ENCODE results near the gene PRORP.
A peak's percentile ranks its signal among the peaks of the same experiment; 100 is the strongest.

PRORP gene

DNA sequence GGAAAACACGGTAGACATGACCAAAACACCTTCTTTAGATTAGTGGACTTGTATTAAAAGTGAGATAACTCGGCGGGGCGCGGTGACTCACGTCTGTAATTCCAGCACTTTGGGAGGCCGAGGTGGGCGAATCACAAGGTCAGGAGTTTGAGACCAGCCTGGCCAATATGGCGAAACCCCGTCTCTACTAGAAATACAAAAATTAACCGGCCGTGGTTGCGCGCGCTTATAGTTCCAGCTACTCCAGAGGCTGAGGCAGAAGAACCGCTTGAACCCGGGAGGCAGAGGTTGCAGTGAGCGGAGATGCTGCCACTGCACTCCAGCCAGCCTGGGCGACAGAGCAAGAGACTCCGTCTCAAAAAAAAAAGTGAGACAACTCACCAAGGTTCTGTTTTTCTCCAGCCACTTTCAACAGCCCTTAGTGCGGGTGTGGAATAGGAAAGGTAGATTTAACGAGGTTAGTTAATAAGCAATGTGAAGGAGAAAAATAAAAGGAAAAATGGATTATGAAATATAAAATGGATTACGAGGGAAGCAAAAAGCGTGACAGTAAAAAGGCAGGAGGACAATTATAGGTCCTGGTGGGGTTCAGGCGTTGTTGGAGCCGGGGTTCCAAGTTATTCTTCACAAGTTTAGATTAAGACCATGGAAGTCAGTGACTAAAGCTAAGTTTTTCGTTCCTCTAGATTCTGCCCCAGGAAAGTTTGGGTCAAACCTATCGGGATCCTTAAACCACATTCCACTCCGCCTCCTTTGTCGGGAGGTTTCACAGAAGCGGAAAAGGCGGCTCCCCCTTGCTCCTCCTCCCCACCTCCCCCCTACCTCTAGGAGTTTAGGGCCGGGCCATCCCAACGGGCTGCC, 1.1 kb upstream of the PRORP start:
- Histone ChIP-seq H3K36me3 (ENCODE audit: control insufficient read depth in 2 of 2, insufficient read depth in 1 of 2, low read length in 2 of 2) (peaks cover 2 to 9% of the 10 kb centered on the region in 2 experiments; a peak in 2 of 3 replicates), H3K9me3 (ENCODE audit: control insufficient read depth, insufficient read depth, low read depth, low read length) (no peaks in the 10 kb centered on the region), H3K4me3 (ENCODE audit: low read depth, low read length) (peak overlapping the region; percentile 50), H3K27ac (ENCODE audit: extremely low read depth, low read depth, low read length) (peak overlapping the region; percentile 98), H3K4me1 (ENCODE audit: control insufficient read depth, insufficient read depth, low read length) (peaks cover 4% of the 10 kb centered on the region; the same call in 1 of the 2 replicates)
- ChIA-PET POLR2A (interaction anchor here (0.6 to 2.1 kb wide), 9 partner anchors 8 to 705 kb away, joined by 3 to 8 read pairs (median 4); partner anchors contain the start of genes BRMS1L, CFL2, FAM177A1 and NFKBIA), CTCF (interaction anchor here (0.6 to 1.0 kb wide), 2 partner anchors 38 to 283 kb away, joined by 3 to 4 read pairs; no protein-coding TSS in a partner anchor)
- TF ChIP-seq GLIS1 (tag by site-specific recombination; IDR thresholded peaks at IDR 0.05) (peak; percentile 67), ZNF404 (tag by site-specific recombination; IDR thresholded peaks at IDR 0.05) (no peak), SP7 (tag by site-specific recombination; IDR thresholded peaks at IDR 0.05) (no peak), ZEB2 (tag by site-specific recombination; IDR thresholded peaks at IDR 0.05) (no peak), ZBTB17 (tag by site-specific recombination; IDR thresholded peaks at IDR 0.05) (no peak), IKZF3 (tag by site-specific recombination; IDR thresholded peaks at IDR 0.05) (peak; percentile 89), ZNF837 (tag by site-specific recombination; IDR thresholded peaks at IDR 0.05) (no peak), ZNF121 (tag by site-specific recombination; IDR thresholded peaks at IDR 0.05) (peak; percentile 6; the same call in 1 of the 2 replicates), ZNF560 (tag by site-specific recombination; IDR thresholded peaks at IDR 0.05; ENCODE audit: borderline replicate concordance) (no peak), ZNF2 (tag by site-specific recombination; IDR thresholded peaks at IDR 0.05) (peak; percentile 10; the same call in 1 of the 2 replicates), ZNF280C (tag by site-specific recombination; IDR thresholded peaks at IDR 0.05) (no peak), ZNF157 (tag by site-specific recombination; IDR thresholded peaks at IDR 0.05) (no peak), EGR2 (tag by site-specific recombination; IDR thresholded peaks at IDR 0.05; ENCODE audit: low read depth) (no peak), KLF8 (tag by site-specific recombination; IDR thresholded peaks at IDR 0.05) (no peak; the same call in 1 of the 2 replicates), ZNF585B (tag by site-specific recombination; IDR thresholded peaks at IDR 0.05) (no peak), ZNF114 (tag by site-specific recombination; IDR thresholded peaks at IDR 0.05) (no peak), ZNF701 (tag by site-specific recombination; IDR thresholded peaks at IDR 0.05) (no peak), INSM2 (tag by site-specific recombination; IDR thresholded peaks at IDR 0.05) (no peak; the same call in 1 of the 2 replicates), ZNF138 (tag by site-specific recombination; IDR thresholded peaks at IDR 0.05; ENCODE audit: borderline replicate concordance) (no peak), ZNF488 (tag by site-specific recombination; IDR thresholded peaks at IDR 0.05) (no peak), ZNF398 (tag by site-specific recombination; IDR thresholded peaks at IDR 0.05) (peak; percentile 68), ZNF664 (tag by site-specific recombination; IDR thresholded peaks at IDR 0.05) (0 out of 2 replicates have a peak, but pooled peaks have one; percentile 34), ZBTB6 (tag by site-specific recombination; IDR thresholded peaks at IDR 0.05) (no peak), ZNF221 (tag by site-specific recombination; IDR thresholded peaks at IDR 0.05; ENCODE audit: borderline replicate concordance) (no peak), HOXD13 (CRISPR knock-in tag; IDR thresholded peaks at IDR 0.05; ENCODE audit: borderline replicate concordance) (no peak), ZNF202 (tag by site-specific recombination; IDR thresholded peaks at IDR 0.05; ENCODE audit: borderline replicate concordance) (no peak), ZNF521 (tag by site-specific recombination; IDR thresholded peaks at IDR 0.05) (no peak), ZNF426 (tag by site-specific recombination; IDR thresholded peaks at IDR 0.05) (no peak), YY1 (tag by site-specific recombination; IDR thresholded peaks at IDR 0.05) (no peak)
